ENCODE results near the gene SDK1.

DNA sequence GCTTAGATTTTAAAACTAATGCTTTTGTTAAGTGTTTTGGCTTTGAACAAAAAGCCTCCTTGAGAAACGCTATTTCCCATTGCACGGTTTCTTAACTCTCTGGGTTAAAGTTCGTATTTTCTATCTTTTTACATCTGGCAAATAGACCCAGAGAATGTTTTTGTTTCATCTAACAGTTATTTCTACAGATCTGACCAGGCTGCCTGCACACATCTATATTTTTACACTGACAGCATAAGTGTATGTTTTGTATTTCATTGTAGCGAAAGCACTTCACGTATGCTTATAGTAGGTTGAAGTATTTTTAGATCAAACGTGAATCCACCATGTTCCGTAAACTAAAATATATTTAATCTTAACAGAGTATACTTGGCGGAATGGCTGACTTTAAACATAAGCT is 477.3 kb downstream of the SDK1 start:
- TF ChIP-seq TAF1 (conservative IDR thresholded peaks at IDR 0.05) = no peak
- TF ChIP-seq, protein P1, sequence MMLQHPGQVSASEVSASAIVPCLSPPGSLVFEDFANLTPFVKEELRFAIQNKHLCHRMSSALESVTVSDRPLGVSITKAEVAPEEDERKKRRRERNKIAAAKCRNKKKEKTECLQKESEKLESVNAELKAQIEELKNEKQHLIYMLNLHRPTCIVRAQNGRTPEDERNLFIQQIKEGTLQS (IDR thresholded peaks at IDR 0.05) = no peak
- TF ChIP-seq, protein P2, sequence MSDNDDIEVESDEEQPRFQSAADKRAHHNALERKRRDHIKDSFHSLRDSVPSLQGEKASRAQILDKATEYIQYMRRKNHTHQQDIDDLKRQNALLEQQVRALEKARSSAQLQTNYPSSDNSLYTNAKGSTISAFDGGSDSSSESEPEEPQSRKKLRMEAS (IDR thresholded peaks at IDR 0.05) = no peak

All from liver (tissue), 2 donors.